Measurements from ENCODE around the gene KMT2C.
"Not testable (repeated sequence)": the region's sequence is repeated elsewhere in the genome, so short reads cannot be mapped to it uniquely, and the experiment has no call there.

Gene KMT2C

GRCh38 chr7:152435384-152436110 lies at the start of gene KMT2C:
KMT2C (minus strand) TSS chr7:152436003; CDS start chr7:152435786, 217 bp downstream.
- DNase-seq: peak; percentile 44

- no peak for DNase-seq
Observed at GRCh38 chr7:152481082-152481481, 45.3 kb upstream of the KMT2C start.

DNA sequence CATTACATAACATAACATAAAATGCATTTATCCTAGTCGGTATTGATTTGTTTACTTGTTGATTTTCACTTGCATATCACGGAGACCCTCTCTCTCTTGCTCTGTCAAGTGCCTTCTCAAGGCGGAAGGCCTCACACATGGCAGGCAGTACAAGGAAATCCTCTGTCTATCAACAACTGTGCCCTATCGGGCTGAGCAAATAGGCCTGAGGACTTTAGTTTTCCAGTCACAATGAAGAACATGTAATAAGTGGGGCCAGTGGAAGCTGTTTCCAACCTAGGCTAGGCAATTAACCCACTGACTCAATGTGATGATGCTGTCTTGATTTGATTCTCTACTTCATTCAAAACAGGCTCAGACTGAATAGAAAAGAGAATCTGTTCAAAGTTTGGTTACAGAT lies 44.9 kb upstream of the KMT2C start:
- DNase-seq: no peak

GRCh38 chr7:152479595-152479994 lies 43.8 kb upstream of the KMT2C start:
- DNase-seq: no peak

DNA sequence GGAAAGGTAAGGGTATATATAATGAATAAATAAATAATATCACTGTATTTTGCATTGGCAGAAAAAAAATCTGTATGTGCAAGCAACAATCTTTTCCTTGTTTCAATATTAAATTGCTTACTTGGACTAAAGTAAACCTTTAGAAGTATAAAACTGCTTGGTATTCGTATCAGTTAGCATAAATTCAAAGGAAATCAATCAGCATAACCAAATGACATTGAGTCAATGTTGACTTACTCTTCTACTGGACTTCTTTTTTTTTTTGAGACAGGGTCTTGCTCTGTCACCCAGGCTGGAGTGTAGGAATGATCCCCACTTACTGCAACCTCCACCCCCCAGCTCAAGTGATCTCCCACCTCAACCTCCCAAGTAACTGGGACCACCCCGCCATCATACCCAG lies 42.3 kb upstream of the KMT2C start:
- DNase-seq: no peak

GRCh38 chr7:152477079-152477478 lies 41.3 kb upstream of the KMT2C start:
- no peak for DNase-seq

- no peak for DNase-seq
Observed at GRCh38 chr7:152476551-152476950, 40.7 kb upstream of the KMT2C start.

DNA sequence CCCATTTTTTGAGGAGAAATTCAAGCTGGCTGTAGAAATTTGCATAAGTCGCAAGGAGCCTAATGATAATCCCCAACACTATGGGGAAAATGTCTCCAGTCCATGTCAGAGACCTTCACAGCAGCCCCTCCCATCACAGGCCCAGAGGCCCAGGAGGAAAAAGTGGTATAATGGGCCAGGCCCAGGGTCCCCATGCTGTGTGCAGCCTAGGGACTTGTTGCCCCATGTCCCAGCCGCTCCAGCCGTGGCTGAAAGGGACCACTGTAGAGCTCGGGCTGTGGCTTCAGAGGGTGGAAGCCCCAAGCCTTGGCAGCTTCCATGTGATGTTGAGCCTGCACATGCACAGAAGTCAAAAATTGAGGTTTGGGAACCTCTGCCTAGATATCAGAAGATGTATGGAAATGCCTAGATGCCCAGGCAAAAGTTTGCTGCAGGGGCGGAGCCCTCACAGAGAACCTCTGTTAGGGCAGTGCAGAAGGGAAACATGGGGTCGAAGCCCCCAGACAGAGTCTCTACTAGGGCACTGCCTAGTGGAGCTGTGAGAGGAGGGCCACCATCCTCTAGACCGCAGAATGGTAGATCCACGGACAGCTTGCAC lies 35.3 kb upstream of the KMT2C start:
- DNase-seq: not testable (repeated sequence)

GRCh38 chr7:152470251-152471022 lies 34.6 kb upstream of the KMT2C start:
- DNase-seq: not testable (repeated sequence)

- not testable (repeated sequence) for DNase-seq
Observed at GRCh38 chr7:152469576-152469975, 33.8 kb upstream of the KMT2C start.

DNA sequence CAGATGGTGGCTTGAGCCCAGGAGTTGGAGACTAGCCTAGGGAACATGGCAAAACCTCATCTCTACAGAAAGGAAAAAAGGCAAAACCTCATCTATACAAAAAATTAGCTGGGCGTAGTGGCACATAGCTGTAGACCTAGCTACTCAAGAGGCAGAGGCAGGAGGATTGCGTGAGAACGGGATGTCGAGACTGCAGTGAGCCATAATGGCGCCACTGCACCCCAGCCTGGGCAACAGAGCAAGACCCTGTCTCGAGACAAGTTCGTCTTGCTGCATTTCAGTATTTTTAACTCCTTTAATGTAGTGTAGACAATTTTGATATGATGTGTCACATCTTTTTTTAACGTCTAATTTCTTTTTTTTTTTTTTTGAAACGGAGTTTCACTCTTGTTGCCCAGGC lies 31.4 kb upstream of the KMT2C start:
- DNase-seq: no peak

- DNase-seq: no peak
Observed at GRCh38 chr7:152465119-152465387, 29.2 kb upstream of the KMT2C start.

DNA sequence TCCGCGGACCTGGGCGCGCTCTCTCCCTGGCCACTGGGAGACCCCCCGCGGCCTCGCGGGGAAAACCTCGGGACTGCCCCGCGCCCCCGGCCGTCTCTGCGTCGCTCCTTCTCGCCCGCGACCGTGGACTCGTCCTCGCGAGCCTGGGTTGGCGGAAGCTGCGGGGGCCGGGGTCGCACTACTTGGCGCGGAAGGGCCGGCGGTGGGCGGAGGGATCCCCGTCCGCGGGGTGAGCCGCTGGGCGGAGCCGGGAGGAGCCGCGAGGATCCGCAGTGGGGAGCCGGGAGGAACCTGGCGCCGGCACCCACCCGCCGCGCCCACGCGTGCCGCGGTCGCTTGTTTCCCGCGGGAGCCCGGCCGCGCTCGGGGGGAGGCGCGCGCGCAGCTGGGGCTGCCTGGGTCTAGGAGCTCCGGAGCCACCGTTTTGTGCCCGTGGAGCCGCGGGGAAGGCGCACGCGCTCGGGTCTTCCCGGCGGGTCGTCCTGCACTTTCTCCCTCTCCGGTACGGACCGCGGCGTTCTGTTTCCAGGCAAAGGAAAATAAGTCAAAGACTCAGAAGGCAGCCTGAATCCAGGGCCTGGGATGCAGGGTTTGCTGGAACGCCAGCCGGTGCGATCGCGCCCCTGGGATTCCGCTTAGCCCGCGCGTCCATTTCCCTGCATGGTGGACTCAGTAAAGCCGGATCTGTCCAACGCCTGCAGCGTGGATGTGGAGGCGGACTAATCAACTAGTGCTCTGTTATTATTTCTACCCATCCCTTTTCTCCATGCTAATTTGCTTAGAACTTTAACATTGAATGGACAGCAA lies 28.7 kb upstream of the KMT2C start:
- DNase-seq: peak; percentile 73

DNA sequence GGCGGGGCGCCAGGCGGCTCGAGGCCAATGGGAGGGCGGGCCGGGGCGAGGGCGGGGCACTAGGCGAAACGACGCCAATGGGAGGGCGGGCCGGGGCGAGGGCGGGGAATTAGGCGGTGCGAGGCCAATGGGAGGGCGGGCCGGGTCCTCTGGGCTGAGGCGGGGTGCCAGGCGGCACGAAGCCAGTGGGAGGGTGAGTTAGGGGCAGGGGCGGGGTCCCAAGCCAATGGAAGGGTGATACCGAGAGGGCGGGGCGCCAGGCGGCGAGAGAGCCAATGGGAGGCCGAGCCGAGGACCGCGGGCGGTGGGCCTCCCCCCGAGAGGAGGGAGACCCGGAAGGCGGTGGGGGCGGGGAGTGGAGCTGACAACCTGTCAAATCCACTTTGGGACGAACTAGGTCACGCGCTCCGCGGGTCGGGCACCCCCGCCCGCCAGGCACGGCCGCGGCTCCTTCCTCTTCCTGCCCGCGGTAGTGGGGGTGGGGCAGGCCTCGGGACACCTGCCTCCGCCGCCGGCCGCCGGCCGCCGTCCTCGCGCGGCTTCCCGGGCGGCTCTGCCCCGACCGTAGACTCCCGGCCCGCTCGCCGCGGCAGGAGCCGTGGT lies 28.0 kb upstream of the KMT2C start:
- peak; percentile 99 for DNase-seq

GRCh38 chr7:152462995-152463708 lies 27.3 kb upstream of the KMT2C start:
- DNase-seq: peak; percentile 46

DNA sequence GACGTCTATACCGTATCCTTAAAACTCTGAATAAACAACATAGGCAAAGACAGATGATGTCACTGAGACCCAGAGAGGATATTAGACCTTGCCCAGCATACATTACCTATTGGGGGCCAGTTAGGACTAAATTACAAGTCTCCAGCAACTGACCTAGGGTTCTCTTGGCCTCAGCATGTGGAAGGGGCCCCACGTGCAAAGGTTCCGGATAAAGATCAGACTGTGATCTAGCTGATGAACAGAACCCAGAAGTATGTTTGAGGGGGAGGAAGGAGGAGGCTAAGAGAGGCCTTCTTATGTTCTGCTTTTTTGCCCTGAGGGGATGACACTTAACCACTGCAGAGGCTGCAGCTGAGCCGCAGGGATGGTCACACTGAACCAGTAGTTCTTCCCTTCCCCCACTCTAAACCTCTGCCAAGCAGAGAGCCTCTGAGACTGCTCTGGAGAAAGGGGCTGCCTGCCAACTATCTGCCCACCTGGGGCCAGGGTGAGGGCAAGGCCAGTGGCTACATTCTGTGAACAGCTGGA lies 24.0 kb upstream of the KMT2C start:
- peak; percentile 84 for DNase-seq

DNA sequence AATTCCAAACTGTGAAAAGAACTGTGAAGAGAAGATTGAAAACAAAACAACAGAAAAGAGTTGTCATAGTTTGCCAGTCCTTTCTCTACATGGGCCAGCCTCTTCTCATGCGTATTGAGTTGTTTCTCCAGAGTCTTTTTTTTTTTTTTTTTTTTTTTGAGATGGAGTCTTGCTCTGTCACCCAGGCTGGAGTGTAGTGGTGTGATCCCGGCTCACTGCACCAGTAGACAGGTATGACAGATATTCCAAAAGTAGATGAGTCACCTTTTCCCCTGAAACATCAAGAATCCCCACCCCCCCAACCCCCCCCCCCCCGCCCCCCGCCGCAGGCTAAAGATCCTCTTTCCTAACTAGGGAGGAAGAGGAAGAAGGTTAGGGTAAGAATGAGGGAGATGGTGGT lies 15.6 kb upstream of the KMT2C start:
- DNase-seq: no peak

DNA sequence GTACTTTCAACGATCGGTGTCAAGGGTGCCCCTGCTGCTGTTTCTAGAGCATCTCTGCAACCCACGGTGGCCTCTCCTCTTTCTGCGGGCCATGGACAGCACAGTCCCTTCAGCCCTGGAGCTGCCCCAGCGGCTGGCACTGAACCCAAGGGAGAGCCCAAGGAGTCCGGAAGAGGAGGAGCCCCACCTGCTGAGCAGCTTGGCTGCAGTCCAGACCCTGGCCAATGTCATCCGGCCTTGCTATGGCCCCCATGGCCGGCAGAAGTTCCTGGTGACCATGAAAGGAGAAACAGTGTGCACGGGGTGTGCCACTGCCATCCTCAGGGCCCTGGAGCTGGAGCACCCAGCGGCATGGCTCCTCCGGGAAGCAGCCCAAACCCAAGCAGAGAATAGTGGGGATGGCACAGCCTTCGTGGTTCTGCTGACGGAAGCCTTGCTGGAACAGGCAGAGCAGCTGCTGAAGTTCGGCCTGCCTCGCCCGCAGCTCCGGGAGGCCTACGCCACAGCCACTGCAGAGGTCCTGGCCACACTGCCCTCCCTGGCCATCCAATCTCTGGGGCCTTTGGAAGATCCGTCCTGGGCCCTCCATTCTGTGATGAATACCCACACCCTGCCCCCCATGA lies 9.7 kb upstream of the KMT2C start:
- DNase-seq: not testable (repeated sequence)

- DNase-seq: no peak
Observed at GRCh38 chr7:152443586-152443985, 7.8 kb upstream of the KMT2C start.

GRCh38 chr7:152442330-152442835 lies 6.6 kb upstream of the KMT2C start:
- DNase-seq: no peak

- not testable (repeated sequence) for DNase-seq
Observed at GRCh38 chr7:152441810-152442209, 6.0 kb upstream of the KMT2C start.

All from EL (cell line).